OCI-LY1 (cell line): ENCODE results near the gene CALM3.

ENCODE experiments used
- H2AFZ ChIP-seq: fragments of 200-600 bp; sonication (generic), shearing (Covaris generic); 2 replicates; pipeline ENCODE4 v1.6.0; 2014; ENCODE audit warnings: antibody characterized with exemption, mild to moderate bottlenecking, low read length
- H3F3A ChIP-seq: fragments of 200-600 bp; sonication (generic), shearing (Covaris generic); 2 replicates; pipeline ENCODE4 v1.6.0; 2014; ENCODE audit warnings: mild to moderate bottlenecking, antibody characterized with exemption, low read length, moderate library complexity; ENCODE audit not compliant: insufficient read depth
- H3K27ac ChIP-seq: fragments of 200-600 bp; sonication (generic); 2 replicates; pipeline ENCODE4 v1.5.1; 2014; ENCODE audit warnings: low read length, mixed run types, mild to moderate bottlenecking, low read depth; ENCODE audit not compliant: poor library complexity, severe bottlenecking
- H3K27me3 ChIP-seq: fragments of 200-600 bp; sonication (generic); 2 replicates; pipeline ENCODE4 v1.6.0; 2014; ENCODE audit warnings: antibody characterized with exemption, mild to moderate bottlenecking, low read length, moderate library complexity; ENCODE audit not compliant: insufficient read depth
- H3K36me3 ChIP-seq: fragments of 200-600 bp; sonication (generic); 2 replicates; pipeline ENCODE4 v1.6.1; 2014; ENCODE audit warnings: mild to moderate bottlenecking, antibody characterized with exemption, low read length, moderate library complexity, mixed read lengths; ENCODE audit not compliant: insufficient read depth
- H3K4me1 ChIP-seq: fragments of 200-600 bp; sonication (generic); 2 replicates; pipeline ENCODE4 v1.5.1; 2014; ENCODE audit warnings: mild to moderate bottlenecking, low read length, moderate library complexity; ENCODE audit not compliant: insufficient read depth, severe bottlenecking
- H3K4me2 ChIP-seq: fragments of 200-600 bp; sonication (generic), shearing (Covaris generic); 2 replicates; pipeline ENCODE4 v1.6.1; 2014; ENCODE audit warnings: low read length
- H3K4me3 ChIP-seq: fragments of 200-600 bp; sonication (generic); 2 replicates; pipeline ENCODE4 v1.5.1; 2014; ENCODE audit warnings: low read length, low read depth, mild to moderate bottlenecking, mixed read lengths; ENCODE audit not compliant: poor library complexity, severe bottlenecking
- H3K79me2 ChIP-seq: fragments of 200-600 bp; shearing (Covaris generic); 2 replicates; pipeline ENCODE4 v1.6.1; 2016; ENCODE audit warnings: mixed run types, low read length, mixed read lengths; ENCODE audit not compliant: insufficient read depth
- H3K9ac ChIP-seq: fragments of 200-600 bp; sonication (generic), shearing (Covaris generic); 2 replicates; pipeline ENCODE4 v1.6.1; 2014; ENCODE audit warnings: mild to moderate bottlenecking, low read length, mixed read lengths
- H3K9me2 ChIP-seq: fragments of 200-600 bp; sonication (generic), shearing (Covaris generic); 2 replicates; pipeline ENCODE4 v1.6.1; 2014; ENCODE audit warnings: low read depth, mild to moderate bottlenecking, low read length, mixed read lengths
- H3K9me3 ChIP-seq: fragments of 200-600 bp; shearing (Covaris generic); 2 replicates; pipeline ENCODE4 v1.6.1; 2014; ENCODE audit warnings: low read length, mixed read lengths
- H4K20me1 ChIP-seq: fragments of 200-600 bp; sonication (generic), shearing (Covaris generic); 2 replicates; pipeline ENCODE4 v1.6.0; 2016; ENCODE audit warnings: mild to moderate bottlenecking, low read length; ENCODE audit not compliant: insufficient read depth
- EZH2 ChIP-seq: fragments of 200-600 bp; sonication (generic), shearing (Covaris generic); IDR thresholded peaks from 2 replicates; pipeline ENCODE4 v1.8.0; 2017; ENCODE audit warnings: borderline replicate concordance, mixed run types, mild to moderate bottlenecking, antibody characterized with exemption, low read length, moderate library complexity, mixed read lengths
- TF ChIP-seq, protein P1 (sequence below): fragments of 200-600 bp; sonication (generic), shearing (Covaris generic); IDR thresholded peaks from 2 replicates; pipeline ENCODE4 v1.5.1; 2017; ENCODE audit warnings: mild to moderate bottlenecking, antibody characterized with exemption, low read length, moderate library complexity, mixed read lengths

The CALM3 gene

DNA sequence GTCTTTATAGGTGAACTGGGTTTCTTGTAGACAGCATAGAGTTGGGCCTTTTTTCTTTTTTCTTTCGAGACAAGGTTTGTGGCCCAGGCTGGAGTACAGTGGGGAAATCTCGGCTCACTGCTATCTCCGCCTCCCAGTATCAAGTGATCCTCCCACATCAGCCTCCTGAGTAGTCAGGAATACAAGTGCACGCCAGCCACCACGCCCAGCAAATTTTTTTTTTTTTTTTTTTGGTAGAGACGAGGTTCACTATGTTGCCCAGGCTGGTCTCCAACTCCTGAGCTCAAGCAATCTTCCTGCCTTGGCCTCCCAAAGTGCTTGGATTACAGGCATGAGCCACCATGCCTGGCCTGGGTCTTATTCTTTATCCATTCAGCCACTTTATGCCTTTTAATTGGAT lies 5.1 kb upstream of the CALM3 start:
- Histone ChIP-seq H3K4me3 (no peak overlapping the region), H3K79me2 (no peaks in the 10 kb centered on the region), H3K4me2 (no peak overlapping the region), H4K20me1 (no peaks in the 10 kb centered on the region), H3K9me2 (no peaks in the 10 kb centered on the region), H3F3A (no peaks in the 10 kb centered on the region), H3K27ac (no peak overlapping the region), H3K9ac (no peak overlapping the region), H3K4me1 (peaks cover 3% of the 10 kb centered on the region), H3K36me3 (no peaks in the 10 kb centered on the region; the same call in 1 of the 2 replicates), H2AFZ (no peak overlapping the region), H3K27me3 (no peaks in the 10 kb centered on the region; the same call in 1 of the 2 replicates), H3K9me3 (peaks cover 7% of the 10 kb centered on the region)
- TF ChIP-seq EZH2 = no peak
- TF ChIP-seq, protein P1, sequence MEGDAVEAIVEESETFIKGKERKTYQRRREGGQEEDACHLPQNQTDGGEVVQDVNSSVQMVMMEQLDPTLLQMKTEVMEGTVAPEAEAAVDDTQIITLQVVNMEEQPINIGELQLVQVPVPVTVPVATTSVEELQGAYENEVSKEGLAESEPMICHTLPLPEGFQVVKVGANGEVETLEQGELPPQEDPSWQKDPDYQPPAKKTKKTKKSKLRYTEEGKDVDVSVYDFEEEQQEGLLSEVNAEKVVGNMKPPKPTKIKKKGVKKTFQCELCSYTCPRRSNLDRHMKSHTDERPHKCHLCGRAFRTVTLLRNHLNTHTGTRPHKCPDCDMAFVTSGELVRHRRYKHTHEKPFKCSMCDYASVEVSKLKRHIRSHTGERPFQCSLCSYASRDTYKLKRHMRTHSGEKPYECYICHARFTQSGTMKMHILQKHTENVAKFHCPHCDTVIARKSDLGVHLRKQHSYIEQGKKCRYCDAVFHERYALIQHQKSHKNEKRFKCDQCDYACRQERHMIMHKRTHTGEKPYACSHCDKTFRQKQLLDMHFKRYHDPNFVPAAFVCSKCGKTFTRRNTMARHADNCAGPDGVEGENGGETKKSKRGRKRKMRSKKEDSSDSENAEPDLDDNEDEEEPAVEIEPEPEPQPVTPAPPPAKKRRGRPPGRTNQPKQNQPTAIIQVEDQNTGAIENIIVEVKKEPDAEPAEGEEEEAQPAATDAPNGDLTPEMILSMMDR = no peak

DNA sequence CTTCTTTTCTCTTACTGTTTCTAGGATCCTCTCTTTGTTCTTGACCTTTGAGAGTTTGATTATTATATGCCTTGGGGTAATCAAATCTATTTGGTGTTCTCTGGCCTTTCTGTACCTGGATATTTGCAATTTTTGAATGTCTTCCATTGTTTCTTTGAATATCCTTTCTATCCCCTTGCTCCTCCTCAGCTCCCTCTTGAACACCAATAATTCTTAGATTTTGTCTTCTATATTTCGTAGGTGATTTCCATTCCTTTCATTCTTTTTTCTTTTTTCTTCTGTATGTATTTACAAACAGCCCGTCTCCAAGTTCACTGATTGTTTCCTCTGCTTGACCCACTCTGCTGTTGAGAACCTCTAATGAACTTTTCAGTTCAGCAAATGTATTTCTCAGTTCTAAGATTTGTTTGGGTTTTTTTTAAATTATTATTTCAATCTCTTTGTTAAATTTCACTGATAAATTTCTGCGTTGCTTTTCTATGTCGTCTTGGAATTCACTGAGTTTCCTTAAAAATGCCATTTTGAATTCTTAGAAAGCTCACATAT lies 2.7 kb upstream of the CALM3 start:
- Histone ChIP-seq H3F3A (no peaks in the 10 kb centered on the region), H3K4me1 (peaks cover 17% of the 10 kb centered on the region), H3K36me3 (no peaks in the 10 kb centered on the region; the same call in 1 of the 2 replicates), H3K9ac (no peak overlapping the region), H2AFZ (no peak overlapping the region), H3K4me3 (no peak overlapping the region), H3K27me3 (no peaks in the 10 kb centered on the region; the same call in 1 of the 2 replicates), H3K9me2 (no peaks in the 10 kb centered on the region), H3K9me3 (peaks cover 7% of the 10 kb centered on the region), H3K27ac (no peak overlapping the region), H3K4me2 (no peak overlapping the region), H4K20me1 (no peaks in the 10 kb centered on the region), H3K79me2 (peaks cover 19% of the 10 kb centered on the region)
- TF ChIP-seq EZH2 = no peak
- TF ChIP-seq, protein P1 = no peak

DNA sequence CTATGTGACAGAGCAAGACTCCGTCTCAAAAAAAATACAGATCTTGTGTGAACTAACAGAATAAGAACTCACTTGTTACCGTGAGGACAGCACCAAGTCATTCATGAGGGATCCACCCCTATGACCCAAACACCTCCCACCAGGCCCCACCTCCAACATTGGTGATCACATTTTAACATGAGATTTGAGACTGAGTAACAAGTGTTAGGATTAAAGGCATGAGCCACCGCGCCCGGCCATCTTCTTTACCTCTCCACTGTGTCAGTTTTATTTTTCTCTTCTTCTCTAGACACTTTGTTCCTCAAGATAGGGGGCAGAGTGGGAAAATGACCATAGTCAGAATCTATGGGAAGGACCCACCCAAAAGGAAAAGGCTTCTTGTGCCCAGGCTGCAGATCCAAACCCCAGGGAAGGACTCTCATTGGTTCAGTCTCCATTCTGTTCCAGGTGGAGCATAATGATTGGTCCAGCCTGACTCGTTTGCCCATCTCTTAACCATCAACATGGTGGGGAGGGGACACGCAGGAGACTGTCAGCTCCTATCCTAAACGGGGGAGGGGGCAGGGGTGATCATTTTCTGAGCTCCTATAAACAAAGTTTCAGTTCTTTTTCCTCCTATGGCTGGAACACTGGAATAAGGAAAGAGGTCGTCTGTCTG lies 1.3 kb upstream of the CALM3 start:
- H3K36me3 ChIP-seq = no peaks in the 10 kb centered on the region; the same call in none of the 2 replicates
- no peaks in the 10 kb centered on the region for H4K20me1 ChIP-seq
- TF ChIP-seq, protein P1 = no peak
- TF ChIP-seq EZH2 = no peak
- no peaks in the 10 kb centered on the region for H3K9me2 ChIP-seq
- H3K27me3 ChIP-seq = no peaks in the 10 kb centered on the region; the same call in 1 of the 2 replicates
- H3K4me2 ChIP-seq = peak overlapping the region; percentile 77
- peak overlapping the region; percentile 94 for H3K27ac ChIP-seq
- H2AFZ ChIP-seq = peak overlapping the region; percentile 86
- H3K4me3 ChIP-seq = peak overlapping the region; percentile 98
- peaks cover 21% of the 10 kb centered on the region for H3K79me2 ChIP-seq
- peaks cover 21% of the 10 kb centered on the region for H3K4me1 ChIP-seq
- H3K9ac ChIP-seq = peak overlapping the region; percentile 88
- no peaks in the 10 kb centered on the region for H3F3A ChIP-seq
- H3K9me3 ChIP-seq = peaks cover 7% of the 10 kb centered on the region
